Hematopoietic multipotent progenitor cell treated with erythropoietin and hydrocortisone succinate and interleukin-3 and kit ligand, for 17 days (in vitro differentiated cells): ENCODE data around the gene FCHSD2.

Source experiments
- DNase-seq: peaks from one replicate; pipeline ENCODE4 v3.0.0-alpha.2; 2015; ENCODE audit warnings: low spot score

Gene FCHSD2

GRCh38 chr11:72789493-72790131 lies 352.5 kb downstream of the FCHSD2 start:
- no peak for DNase-seq

- no peak for DNase-seq
These were observed 353.9 kb downstream of the FCHSD2 start for GRCh38 chr11:72788241-72788640.

- DNase-seq = no peak
These were observed 354.7 kb downstream of the FCHSD2 start for GRCh38 chr11:72787216-72788104.
